ENCODE data around the gene NCS1.

GRCh38 chr9:130234340-130235260 lies 62.4 kb downstream of the NCS1 start:
- TF ChIP-seq CTCF (conservative IDR thresholded peaks at IDR 0.05 in 1 of 2, IDR thresholded peaks at IDR 0.05 in 1 of 2; ENCODE audit: low read depth in 1 of 2, low read length in 2 of 2) (no peak), EZH2 (IDR thresholded peaks at IDR 0.05; ENCODE audit: low read length, missing control alignments) (no peak)

Measured in fibroblast of lung (primary cell).